Fibroblast of the conjunctiva (primary cell): ENCODE data around the gene GNAS-AS1.

Source experiments
- DNase-seq: peaks from one replicate; pipeline ENCODE4 v3.0.0-alpha.2; 2010; ENCODE audit warnings: low read depth

The GNAS-AS1 gene

GRCh38 chr20:58855506-58856389 is 5.0 kb upstream of the GNAS-AS1 start:
- no peak for DNase-seq

DNA sequence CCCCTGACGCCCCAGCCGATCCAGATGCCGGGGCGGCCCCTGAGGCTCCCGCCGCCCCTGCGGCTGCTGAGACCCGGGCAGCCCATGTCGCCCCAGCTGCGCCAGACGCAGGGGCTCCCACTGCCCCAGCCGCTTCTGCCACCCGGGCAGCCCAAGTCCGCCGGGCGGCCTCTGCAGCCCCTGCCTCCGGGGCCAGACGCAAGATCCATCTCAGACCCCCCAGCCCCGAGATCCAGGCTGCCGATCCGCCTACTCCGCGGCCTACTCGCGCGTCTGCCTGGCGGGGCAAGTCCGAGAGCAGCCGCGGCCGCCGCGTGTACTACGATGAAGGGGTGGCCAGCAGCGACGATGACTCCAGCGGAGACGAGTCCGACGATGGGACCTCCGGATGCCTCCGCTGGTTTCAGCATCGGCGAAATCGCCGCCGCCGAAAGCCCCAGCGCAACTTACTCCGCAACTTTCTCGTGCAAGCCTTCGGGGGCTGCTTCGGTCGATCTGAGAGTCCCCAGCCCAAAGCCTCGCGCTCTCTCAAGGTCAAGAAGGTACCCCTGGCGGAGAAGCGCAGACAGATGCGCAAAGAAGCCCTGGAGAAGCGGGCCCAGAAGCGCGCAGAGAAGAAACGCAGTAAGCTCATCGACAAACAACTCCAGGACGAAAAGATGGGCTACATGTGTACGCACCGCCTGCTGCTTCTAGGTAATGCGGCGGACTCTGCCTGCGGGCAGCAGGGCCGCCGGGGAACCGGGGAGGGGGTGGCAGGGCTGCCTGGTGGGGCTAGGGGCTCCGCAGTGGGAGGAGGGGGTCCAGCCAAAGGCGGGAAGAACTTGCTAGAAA is 4.2 kb upstream of the GNAS-AS1 start:
- DNase-seq = no peak

DNA sequence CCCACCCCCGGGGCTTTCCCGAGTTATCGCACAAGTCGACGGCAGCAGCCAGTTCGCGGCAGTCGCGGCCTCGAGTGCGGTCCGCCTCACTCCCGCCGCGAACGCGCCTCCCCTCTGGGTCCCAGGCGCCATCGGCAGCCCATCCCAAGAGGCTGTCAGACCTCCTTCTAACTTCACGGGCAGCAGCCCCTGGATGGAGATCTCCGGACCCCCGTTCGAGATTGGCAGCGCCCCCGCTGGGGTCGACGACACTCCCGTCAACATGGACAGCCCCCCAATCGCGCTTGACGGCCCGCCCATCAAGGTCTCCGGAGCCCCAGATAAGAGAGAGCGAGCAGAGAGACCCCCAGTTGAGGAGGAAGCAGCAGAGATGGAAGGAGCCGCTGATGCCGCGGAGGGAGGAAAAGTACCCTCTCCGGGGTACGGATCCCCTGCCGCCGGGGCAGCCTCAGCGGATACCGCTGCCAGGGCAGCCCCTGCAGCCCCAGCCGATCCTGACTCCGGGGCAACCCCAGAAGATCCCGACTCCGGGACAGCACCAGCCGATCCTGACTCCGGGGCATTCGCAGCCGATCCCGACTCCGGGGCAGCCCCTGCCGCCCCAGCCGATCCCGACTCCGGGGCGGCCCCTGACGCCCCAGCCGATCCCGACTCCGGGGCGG is 3.4 kb upstream of the GNAS-AS1 start:
- DNase-seq = no peak

DNA sequence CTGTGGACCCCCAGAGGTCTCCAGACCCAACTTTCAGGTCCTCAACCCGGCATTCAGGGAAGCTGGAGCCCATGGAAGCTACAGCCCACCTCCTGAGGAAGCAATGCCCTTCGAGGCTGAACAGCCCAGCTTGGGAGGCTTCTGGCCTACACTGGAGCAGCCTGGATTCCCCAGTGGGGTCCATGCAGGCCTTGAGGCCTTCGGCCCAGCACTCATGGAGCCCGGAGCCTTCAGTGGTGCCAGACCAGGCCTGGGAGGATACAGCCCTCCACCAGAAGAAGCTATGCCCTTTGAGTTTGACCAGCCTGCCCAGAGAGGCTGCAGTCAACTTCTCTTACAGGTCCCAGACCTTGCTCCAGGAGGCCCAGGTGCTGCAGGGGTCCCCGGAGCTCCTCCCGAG is 2.8 kb upstream of the GNAS-AS1 start:
- no peak for DNase-seq

GRCh38 chr20:58852543-58853271 is 2.0 kb upstream of the GNAS-AS1 start, which contains the start of gene GNAS:
Gene GNAS (plus strand): TSS chr20:58852716.
- no peak for DNase-seq

DNA sequence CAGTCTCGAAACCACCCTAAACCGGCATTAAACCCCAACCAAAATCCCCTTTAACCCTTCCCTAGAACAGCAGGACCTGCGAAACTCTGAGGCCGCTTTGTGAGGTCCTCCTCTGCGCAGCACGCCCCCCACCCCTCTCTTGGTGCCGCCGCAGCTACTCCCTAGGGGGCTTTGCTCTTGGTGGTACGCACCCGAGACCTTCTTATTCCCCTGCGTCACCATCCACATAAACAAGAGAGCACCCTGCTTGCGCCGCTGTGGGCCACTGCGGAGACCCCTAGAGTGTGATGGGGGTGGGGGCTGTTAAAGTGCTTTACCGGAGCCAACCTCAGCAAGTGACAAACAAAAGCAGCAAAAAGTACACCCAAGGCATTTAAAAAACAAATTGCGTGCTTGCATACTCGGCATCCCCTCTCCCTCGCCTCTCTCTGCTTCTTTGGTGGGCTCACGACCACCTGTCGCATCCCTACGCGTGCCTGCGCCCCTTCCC is 1.3 kb upstream of the GNAS-AS1 start:
- DNase-seq = no peak

DNA sequence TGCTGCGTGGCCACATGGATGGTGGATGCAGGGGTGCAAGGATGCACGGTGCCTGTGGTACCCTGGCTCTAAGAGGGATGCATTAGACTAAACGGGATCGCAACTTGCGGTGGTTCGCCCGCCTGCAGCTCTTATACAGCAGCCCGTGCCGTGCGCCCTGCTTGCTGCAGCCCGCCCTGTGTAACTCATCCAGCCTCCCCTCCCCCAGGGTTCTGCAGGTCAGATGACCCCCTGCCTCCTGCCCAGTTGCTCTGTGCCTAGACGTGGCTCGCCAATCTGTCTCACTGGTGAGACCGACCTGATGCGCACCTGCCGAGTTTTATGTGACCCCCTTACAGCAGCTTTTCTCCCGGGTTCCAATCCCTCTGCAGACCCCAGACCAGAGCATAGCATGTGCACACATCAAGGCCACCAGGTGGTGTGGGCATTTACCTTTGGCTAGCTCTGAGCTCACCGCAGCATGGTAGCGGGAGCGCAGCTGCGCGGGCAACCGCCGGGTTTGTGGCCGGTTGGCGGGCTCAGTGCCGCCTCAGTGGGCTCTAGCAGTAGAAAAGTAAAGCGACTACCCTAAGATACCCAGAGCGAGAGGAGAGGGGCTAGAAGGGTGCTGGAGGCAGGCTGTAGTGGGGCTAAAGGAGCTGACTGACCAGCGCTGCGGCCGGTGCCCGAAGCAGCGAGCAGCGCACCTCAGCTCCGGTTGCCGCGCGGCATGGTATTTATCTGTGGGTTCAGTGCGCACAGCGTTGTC is 693 bp upstream of the GNAS-AS1 start:
- DNase-seq = no peak

DNA sequence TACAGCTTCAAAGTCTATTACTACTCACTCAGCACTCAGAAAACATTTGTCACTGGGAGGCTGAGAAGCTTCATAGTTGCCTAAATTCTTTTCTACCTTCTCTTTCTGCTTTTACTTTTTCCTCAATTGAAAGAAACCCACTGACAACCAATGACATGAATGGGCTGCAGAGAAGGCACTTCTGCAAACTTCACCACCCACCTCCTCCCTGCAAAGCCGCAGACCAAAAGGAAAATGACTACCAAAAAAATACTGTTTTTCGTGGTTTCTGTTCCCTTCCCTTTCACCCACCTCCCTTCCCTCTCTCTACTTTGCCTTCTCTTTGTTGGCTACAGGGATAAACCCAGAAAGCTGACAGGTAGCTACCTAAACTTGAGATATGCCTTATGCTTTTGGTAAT is 3.2 kb downstream of the GNAS-AS1 start:
- no peak for DNase-seq

DNA sequence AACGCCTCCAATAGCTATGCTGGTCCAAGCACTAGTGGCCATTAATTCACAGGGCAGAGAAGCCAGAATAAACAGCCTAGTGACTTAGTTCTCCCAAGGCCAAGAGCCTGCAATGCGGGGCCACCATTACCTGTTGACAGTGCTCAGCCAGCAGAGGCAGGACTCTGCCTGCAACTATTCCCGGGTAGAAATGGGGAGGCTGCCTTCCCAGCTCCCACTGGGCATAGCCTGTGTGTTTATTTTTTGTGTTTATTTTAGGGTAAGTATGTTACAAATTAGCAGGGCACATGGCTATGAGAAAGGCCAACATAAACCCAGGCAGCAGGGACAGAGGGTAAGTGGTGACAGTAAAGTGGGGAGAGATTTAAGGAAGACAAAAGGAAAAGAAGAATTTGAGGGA is 5.0 kb downstream of the GNAS-AS1 start:
- no peak for DNase-seq

DNA sequence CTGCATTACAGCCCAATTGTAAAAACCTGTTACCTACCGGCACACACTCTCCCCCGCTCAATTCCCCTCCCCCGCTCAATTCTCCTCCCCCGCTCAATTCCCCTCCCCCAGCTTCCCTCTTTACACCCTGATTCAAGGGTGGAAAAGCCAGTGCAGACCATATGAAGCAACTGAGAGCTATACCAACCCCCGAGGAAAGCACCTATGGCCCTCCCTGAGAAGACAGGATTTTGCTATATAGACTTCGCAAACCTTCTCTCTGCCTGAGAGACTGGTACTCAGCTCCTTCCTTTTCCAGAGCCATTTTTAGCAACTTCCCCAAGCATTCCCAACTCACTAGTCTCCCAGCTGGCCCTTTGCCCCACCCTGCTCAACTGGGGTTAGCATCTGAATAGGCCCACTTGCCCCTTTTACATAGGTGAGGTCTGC is 7.6 kb downstream of the GNAS-AS1 start:
- no peak for DNase-seq

GRCh38 chr20:58842276-58842675 is 8.4 kb downstream of the GNAS-AS1 start:
- DNase-seq = no peak

GRCh38 chr20:58841539-58842264 is 9.0 kb downstream of the GNAS-AS1 start:
- DNase-seq = no peak

DNA sequence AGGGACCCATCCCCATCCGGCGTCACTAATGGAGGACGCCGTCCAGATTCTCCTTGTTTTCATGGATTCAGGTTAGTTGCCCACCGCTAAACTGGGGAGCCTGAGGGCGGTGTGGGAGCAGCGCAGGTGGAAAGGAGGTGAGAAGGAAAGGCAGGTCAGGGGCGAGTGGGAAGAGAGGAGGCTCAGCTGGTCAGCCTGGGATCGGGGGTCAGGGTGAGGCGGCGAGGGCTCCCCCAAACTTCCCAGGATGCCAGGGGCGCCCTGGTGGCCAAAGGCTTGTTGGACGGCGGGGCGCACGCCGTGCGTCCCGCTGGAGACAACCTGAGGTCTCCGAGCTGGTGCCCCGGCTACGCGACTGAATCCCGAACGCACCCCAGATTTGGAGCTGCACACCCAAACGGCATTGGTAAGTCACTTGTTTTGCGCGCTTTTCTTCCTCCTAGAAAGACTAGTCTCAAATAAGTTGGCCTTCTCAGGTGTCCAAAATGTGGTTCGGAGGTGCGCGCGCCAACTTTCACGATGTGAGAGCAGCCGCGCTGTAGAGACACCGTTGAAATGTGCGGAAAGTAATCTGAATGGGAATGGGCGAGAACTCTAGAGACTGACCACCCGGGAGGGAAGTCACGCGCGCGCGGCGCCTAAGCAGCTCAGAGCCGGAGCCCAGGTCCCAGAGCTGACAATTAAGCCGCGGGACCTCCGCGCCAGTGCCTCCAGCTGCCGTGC is 9.7 kb downstream of the GNAS-AS1 start:
- no peak for DNase-seq

- DNase-seq = no peak
Observed at GRCh38 chr20:58839991-58840747, 10.5 kb downstream of the GNAS-AS1 start.

DNA sequence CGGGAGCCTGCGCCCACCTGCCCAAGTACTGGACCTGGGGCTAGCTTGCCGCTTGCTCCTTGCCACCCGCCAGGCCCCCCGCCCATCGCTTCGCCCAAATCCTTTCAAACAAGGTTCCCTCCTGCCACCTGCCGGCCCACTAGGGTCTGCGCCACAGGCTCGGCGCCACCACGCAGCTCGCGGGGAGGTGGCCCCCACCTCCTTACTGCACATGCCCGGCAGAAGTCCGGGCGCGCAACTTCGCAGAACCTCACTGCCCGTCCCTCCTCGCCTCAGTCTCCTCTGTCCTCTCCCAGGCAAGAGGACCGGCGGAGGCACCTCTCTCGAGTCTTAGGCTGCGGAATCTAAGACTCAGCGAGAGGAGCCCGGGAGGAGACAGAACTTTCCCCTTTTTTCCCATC is 11.2 kb downstream of the GNAS-AS1 start:
- DNase-seq = no peak

- DNase-seq = no peak
Observed at GRCh38 chr20:58838174-58838573, 12.5 kb downstream of the GNAS-AS1 start.

- DNase-seq = no peak
Observed at GRCh38 chr20:58837717-58838116, 13.0 kb downstream of the GNAS-AS1 start.

- DNase-seq = no peak
Observed at GRCh38 chr20:58836616-58837204, 14.0 kb downstream of the GNAS-AS1 start.
